ENCODE data around the gene EEF1AKMT1.
A peak's percentile ranks its signal among the peaks of the same experiment; 100 is the strongest.

Gene EEF1AKMT1

DNA sequence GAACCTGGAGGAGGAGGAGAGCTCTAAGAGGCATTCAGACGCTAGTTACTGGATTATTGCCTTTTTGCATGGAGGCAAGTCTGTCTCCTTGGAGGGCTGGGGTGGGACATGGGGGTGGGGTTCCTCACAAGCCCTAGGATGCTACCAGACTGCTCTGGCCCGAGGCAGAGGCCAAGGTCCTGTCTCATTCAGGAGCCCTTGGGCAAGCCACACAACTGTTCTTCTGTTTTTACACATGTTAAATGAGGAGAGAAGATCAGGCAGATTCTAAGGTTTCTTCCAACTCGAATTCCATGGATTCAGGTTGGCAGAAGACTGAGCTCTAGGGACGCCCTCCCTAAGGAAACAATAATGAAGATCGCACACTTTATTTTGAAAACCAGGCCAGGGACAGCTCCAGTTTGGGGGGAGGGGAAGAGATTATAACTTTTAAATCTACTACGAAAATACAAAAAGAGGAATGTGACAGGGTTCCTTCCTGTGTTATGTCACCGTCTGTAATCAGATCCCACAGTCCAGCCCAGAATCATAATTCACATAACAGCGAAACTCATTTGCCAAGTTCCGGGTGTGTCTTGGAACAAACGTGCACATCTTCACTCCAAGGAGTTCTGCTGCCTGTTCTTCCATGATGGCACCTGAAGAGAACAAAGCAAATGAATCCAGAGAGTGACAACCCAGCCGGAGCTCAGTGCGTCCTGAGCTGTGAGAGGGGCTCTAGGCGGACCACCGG, 45.0 kb downstream of the EEF1AKMT1 start:
- in situ Hi-C loops (cut with HindIII; ENCODE audit: low pct_ligation_motif_present, low pct_unique_long_range_greater_than_20kb, low sequenced_read_pairs), result no loop called here
- no peak for DNase-seq

DNA sequence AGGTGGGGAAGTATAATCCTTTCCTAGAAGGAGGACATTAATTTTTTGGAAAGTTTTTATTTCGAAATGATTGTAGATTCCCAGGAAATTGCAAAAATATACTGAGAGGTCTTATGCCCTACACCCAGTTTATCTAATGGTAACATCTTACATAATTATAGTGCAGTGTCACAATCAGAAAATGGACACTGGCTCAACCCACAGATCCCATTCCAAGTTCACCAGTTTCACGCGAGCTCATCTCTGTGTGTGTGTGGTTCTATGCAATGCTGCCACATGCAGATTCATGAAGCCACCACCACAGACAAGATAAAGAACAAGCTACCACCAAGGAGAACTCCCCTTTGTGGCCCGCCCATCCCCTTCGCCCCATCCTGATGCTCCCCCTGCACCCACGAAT, 45.9 kb downstream of the EEF1AKMT1 start:
- in situ Hi-C loops (cut with HindIII; ENCODE audit: low pct_ligation_motif_present, low pct_unique_long_range_greater_than_20kb, low sequenced_read_pairs), result no loop called here
- no peak for DNase-seq

DNA sequence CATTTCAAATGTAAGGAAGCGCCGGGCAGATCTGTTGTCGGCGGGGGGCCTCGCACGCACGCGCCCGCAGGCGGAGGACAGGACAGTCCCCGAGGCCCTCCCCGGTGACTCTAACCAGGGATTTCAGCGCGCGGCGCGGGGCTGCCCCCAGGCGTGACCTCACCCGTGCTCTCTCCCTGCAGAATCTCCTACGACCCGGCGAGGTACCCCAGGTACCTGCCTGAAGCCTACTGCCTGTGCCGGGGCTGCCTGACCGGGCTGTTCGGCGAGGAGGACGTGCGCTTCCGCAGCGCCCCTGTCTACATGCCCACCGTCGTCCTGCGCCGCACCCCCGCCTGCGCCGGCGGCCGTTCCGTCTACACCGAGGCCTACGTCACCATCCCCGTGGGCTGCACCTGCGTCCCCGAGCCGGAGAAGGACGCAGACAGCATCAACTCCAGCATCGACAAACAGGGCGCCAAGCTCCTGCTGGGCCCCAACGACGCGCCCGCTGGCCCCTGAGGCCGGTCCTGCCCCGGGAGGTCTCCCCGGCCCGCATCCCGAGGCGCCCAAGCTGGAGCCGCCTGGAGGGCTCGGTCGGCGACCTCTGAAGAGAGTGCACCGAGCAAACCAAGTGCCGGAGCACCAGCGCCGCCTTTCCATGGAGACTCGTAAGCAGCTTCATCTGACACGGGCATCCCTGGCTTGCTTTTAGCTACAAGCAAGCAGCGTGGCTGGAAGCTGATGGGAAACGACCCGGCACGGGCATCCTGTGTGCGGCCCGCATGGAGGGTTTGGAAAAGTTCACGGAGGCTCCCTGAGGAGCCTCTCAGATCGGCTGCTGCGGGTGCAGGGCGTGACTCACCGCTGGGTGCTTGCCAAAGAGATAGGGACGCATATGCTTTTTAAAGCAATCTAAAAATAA, 52.1 kb downstream of the EEF1AKMT1 start:
- DNase-seq, result peak; percentile 59
- in situ Hi-C loops (cut with HindIII; ENCODE audit: low pct_ligation_motif_present, low pct_unique_long_range_greater_than_20kb, low sequenced_read_pairs), result no loop called here

DNA sequence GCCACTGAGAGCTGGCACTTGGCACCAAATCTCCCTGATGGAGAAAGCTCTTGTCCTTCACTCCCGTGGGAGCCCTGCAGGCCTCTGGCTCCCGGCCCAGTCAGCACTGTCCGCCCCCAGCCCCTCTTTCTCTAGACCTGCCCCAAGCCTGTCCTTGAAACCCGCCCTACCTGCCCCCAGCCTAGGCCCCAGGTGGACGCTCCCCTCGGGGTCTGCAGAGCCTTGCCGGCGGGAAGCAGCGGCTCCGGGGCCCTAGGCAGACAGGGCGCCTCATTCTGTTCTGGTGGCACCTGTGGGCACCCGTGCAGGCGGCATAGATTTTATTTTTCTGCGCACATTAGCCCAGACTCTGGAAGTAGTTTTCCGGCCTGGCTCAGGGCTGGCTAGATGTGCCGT, 52.7 kb downstream of the EEF1AKMT1 start:
- no peak for DNase-seq
- in situ Hi-C loops (cut with HindIII; ENCODE audit: low pct_ligation_motif_present, low pct_unique_long_range_greater_than_20kb, low sequenced_read_pairs), result no loop called here

DNA sequence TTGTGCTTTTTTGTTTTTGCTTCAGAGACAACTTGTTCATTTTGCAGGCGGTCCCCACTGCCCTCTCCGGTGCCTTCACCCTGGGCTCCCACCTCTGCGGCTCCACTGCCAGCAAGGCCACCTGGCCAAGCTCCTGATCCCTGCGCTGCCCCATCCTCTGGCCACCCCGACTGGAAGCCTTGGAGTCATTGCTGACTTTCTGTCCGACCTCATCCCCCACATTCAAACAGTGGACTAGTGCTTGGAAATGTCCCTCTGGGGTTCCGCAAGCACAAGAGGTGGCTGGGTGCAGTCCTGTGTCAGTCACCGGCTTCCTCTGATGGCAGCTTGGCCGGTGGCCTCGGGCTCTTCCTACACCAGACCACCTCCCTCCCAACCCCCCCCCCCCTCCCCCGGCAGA, 53.3 kb downstream of the EEF1AKMT1 start:
- in situ Hi-C loops (cut with HindIII; ENCODE audit: low pct_ligation_motif_present, low pct_unique_long_range_greater_than_20kb, low sequenced_read_pairs), result no loop called here
- no peak for DNase-seq

DNA sequence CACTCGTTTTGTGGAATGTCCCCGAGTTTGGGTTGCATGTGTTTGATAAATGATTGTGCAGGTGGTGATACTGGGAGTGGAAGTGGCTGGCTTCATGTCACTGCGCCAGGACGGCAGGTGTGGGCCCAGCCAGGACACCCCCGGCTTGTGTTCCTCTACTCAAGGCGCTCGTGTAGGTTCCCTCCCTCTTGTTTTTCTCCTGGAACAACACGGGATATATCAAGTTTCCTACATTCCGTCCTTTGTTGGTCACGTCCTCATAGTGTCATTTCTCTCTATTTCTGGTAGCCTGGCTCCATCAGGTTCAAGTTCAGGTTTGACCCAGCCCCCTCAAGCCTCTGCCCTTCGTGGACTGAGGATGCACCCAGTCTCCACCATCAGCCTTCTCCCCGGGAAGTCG, 54.0 kb downstream of the EEF1AKMT1 start:
- in situ Hi-C loops (cut with HindIII; ENCODE audit: low pct_ligation_motif_present, low pct_unique_long_range_greater_than_20kb, low sequenced_read_pairs), result no loop called here
- no peak for DNase-seq

DNA sequence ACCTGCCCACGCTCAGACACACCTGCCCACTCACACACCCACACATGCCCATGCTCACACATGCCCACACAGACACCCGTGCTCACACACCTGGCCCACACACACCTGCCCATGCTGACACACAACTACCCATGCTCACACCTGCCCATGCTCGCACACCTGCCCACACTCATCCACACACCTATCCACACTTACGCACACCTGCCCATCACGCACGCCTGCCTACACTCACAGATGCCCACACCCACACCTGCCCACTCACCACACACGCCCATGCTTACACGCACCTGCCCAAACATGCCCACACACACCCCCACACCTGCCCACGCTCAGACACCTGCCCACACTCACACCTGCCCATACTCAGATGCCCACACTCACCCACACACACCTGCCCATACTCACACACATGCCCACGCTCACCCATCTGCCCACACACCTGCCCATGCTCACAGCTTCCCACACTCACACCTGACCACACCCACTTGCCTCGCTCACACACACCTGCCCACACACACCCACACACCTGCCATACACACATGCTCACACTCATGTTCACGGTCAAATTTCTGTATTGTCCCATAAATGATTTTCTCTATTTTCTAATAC, 54.7 kb downstream of the EEF1AKMT1 start:
- no peak for DNase-seq
- in situ Hi-C loops (cut with HindIII; ENCODE audit: low pct_ligation_motif_present, low pct_unique_long_range_greater_than_20kb, low sequenced_read_pairs), result no loop called here

DNA sequence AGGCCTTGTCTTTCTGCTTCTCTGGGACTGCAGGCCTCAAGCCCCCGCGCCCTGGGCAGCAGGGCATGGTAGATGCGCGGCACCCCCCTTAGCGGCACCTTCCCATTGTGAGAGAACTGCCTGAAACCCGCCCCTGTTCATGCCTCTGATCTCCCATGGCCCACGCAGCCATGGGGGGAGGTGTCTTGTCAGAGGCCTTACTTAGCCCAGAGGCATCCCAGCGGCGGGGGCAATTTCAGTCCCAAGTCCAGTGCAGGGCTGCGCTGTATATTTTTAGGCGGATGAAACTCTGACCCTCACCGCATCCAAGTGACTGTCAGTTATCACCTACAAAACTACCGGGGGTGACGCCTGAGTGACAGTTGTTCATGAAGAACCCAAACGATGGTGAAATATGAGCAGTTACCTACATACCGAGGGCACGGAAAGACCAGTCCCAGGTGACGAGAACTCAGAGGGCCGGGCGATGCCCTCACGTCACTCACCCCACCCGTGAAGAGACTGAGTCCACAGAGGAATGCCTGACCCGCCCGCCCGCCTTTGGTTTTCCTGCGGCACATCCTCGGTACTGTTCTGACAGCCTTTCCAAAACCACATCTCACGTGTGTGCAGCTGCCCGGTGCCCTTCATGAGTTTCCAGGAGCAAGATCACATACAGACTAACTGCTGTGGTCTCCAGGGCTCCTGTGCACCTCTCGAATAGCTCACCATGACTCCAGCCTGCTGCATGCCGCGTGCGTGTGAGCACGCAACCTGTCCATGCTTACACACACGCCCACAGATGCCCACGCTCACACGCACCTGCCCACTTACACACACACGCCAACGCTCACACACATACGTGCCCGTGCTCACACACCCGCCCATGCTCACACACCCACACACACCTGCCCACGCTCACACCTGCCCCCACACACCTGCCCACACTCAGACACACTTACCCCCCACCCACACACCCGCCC, 55.9 kb downstream of the EEF1AKMT1 start:
- in situ Hi-C loops (cut with HindIII; ENCODE audit: low pct_ligation_motif_present, low pct_unique_long_range_greater_than_20kb, low sequenced_read_pairs), result no loop called here

DNA sequence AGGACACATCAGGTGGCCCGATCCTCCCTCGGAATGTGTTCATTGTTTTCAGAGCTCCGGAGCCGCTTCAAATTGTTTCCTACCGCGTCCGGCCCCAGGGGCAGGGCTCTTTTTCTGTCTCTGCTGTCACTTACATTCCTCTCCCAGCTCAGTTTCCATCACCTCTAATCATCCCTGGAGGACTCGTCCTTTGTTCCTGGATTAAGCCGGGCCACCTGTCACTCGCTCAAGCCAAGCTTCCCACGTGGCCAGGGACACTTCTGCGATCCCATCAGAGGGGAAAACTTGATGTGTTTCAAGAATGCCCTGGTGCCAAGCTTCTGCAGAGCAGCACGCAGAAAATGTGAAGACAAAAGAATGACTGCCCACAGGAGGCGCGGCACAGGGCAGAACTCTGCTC, 56.8 kb downstream of the EEF1AKMT1 start:
- no peak for DNase-seq

More for the DNA sequence above, 55.9 kb downstream of the EEF1AKMT1 start:
- no peak for DNase-seq

DNA sequence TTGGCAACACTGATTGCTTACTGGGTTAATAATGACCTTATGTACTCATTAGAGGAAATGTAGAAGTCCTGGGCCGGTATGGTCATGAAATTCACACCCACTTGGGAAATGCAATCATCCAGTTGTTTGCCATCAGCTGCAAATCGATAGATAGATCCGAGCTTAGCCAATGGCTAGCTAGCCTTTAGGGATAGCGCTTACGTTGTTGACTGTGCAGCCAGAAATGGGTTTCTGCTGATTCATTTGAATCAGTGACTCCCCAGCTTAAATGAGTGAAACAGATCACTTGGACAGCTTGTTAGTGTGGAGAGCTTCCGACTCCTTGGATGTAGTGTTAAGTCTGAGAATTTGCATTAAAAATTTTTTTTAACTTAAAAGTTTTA, 58.4 kb downstream of the EEF1AKMT1 start:
- in situ Hi-C loops (cut with HindIII; ENCODE audit: low pct_ligation_motif_present, low pct_unique_long_range_greater_than_20kb, low sequenced_read_pairs), result no loop called here
- DNase-seq, result no peak

More for the DNA sequence above, 56.8 kb downstream of the EEF1AKMT1 start:
- in situ Hi-C loops (cut with HindIII; ENCODE audit: low pct_ligation_motif_present, low pct_unique_long_range_greater_than_20kb, low sequenced_read_pairs), result no loop called here

DNA sequence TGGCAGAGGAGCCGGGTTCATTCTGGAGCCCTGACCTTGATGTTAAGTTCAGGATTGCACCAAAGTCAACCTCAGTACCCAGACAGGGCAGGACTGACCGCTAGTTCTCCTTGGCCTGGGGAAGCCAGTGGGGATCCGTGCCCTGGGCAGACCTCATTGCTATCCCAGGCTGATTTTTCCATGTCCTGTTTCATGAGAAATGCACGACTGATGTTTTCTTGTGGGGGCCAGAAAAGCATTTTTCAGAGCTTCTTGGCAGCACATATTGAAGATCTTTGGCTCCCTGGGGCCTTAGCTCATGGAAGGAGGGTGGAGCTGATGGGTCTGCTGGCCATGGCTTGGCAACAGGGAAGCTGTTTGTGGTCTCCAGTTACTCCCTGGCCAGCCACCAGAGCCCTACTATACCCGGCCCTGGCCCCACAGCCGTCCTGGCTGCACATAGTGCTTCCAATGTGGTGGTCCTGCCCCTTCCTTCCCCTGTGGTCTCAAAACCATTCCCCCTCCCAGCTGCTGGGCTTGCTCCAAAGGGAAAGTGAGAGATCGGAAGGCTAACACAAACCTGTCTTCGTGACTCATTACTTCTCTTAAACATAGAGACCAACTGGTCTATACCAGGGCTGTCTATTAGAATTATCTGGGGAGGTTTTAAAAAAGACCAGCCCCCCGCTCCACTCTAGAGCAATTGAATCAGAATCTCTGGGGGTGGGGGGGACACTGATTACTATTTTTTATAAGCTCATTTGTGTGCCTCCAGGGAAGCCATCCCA, 59.0 kb downstream of the EEF1AKMT1 start:
- DNase-seq, result no peak
- in situ Hi-C loops (cut with HindIII; ENCODE audit: low pct_ligation_motif_present, low pct_unique_long_range_greater_than_20kb, low sequenced_read_pairs), result no loop called here

DNA sequence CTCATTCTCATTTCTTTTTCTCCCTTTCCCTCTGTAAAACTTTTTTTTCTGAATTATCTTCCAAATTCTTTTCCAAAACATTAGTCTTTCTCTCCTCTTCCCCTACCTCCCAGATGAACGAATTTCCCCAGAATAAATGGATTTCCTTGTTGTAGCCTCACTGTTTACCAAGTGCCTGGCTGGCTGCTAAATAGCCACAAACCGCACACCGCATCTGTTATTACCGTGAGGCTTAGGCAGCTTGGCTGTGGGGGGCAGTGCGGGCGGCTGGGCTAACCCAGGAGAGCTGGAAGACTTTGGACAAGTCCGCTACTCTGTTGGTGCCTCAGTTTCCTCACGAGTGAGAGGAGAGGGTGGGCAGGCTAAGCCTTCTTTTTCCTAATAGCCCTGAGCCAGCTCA, 59.6 kb downstream of the EEF1AKMT1 start:
- in situ Hi-C loops (cut with HindIII; ENCODE audit: low pct_ligation_motif_present, low pct_unique_long_range_greater_than_20kb, low sequenced_read_pairs), result no loop called here
- DNase-seq, result no peak

DNA sequence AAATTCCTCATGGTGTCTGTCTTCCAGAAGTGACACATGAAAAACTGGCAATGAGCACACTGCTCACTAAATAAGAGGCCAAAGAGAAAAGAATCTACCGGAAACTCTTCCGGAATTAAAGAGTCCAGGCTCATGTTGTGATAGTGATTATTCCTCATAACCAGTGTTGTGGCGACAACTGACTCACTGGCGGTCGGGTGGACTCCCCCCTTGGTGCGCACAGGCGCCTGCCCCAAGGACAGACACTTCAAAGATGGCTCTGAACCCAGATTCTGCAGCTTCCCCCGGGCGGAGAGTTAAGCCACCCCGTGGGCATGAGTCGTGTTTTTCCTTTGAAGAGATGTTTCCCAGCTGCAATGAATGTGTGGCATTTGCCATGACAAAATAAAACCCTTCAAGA, 60.0 kb downstream of the EEF1AKMT1 start:
- no peak for DNase-seq
- in situ Hi-C loops (cut with HindIII; ENCODE audit: low pct_ligation_motif_present, low pct_unique_long_range_greater_than_20kb, low sequenced_read_pairs), result no loop called here

DNA sequence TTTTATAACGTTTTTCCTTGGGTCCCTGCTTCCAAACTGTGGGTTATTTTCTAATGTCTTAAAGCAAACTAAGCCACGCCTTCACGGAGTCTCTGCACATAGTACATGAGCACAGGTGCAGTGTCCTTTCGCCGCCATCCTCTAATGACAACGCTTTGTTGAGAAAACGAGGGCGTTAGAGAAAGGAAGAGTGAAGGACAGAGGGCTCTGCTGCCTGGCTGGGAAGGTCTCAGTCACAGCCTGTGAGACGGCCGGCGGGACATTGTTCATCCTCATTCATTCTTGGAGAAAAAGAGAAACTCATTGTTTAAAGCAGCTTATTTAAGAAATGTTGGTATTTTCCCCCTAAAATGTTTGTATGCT, 60.8 kb downstream of the EEF1AKMT1 start:
- in situ Hi-C loops (cut with HindIII; ENCODE audit: low pct_ligation_motif_present, low pct_unique_long_range_greater_than_20kb, low sequenced_read_pairs), result no loop called here
- DNase-seq, result no peak

DNA sequence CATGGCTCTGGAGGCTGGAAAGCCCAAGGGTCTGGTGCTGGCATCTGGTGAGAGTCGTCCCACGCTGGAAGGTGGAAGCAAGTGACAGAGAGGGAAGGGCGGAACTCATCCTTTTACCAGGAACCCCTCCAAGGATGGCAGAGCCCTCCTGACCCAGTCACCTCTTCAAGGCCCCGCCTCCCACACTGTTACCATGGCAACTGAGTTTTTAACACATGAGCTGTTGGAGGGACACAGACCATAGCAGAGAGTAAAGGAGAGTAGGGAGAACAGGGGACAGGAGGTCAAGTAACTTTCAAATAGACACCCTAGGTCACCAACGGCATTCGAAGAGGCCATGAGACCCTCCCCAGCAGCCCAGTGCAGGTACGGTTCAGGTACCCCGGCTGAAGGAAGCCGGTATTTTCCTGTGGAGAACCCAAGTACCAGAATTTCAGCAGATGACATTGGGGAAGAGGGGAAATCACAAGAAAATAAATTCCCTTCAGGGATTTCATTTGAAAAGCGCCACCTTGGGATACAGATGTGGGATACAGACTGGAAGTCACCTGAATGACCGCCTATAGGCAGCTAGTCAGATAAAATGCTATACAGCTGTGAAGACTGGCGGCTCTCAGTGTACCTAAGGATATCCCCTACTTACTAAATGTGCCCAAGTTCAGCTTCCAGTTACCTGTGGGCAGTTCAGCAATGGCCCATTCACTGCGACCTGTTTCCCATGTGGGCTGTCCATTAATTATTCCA, 62.3 kb downstream of the EEF1AKMT1 start:
- no peak for DNase-seq
- in situ Hi-C loops (cut with HindIII; ENCODE audit: low pct_ligation_motif_present, low pct_unique_long_range_greater_than_20kb, low sequenced_read_pairs), result no loop called here

DNA sequence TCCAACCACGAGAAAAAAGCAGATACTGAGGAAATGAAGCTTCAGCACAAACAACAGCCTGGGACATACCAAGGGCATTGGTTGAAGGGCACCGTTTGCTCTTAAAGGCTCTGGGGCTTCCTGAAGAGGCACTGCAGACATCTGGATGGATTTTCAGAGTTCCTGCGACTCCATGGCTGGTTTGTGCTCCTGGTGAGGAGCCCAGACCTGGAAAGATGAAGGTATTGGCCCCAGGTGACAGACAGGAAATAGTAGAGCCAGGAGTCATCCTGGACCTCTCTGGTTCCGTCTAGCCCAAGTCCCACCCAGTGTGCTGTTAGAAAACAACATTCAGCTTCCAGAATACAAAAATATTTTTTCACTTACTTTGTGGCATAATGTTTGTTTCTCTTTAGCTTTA, 64.0 kb downstream of the EEF1AKMT1 start:
- in situ Hi-C loops (cut with HindIII; ENCODE audit: low pct_ligation_motif_present, low pct_unique_long_range_greater_than_20kb, low sequenced_read_pairs), result no loop called here
- DNase-seq, result no peak

DNA sequence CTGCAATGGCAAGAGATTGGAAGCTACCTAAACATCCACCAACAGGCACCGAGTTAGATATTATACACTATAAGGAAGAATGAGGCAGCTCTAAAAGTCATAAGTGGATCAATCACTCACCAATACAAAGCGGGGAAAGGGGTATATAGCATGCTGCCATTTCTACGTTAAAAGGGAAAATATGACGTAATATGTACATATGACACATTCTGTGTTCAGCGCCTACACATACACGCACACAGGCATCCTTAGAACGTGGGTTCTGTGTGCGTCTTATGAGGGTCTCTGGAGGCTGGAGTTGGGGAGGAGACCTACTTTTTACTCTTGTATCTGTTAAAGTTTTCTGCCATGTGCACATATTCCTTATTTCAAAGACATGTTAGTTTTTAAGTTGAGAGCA, 64.4 kb downstream of the EEF1AKMT1 start:
- in situ Hi-C loops (cut with HindIII; ENCODE audit: low pct_ligation_motif_present, low pct_unique_long_range_greater_than_20kb, low sequenced_read_pairs), result no loop called here
- no peak for DNase-seq
